Osteocyte (in vitro differentiated cells): ENCODE results near the gene FAM13A. TPM values are rescaled to one million over a fixed set of nuclear protein-coding genes. Genes with fewer than 3 reads are reported as not detected.

Experiments
- DNase-seq: peaks from one replicate; pipeline ENCODE4 v3.0.0; 2021; ENCODE audit warnings: mixed read lengths; ENCODE audit not compliant: unreplicated experiment; ENCODE audit errors: extremely low spot score
- H3K27ac Mint-ChIP-seq: one replicate; pipeline ENCODE4 v1.8.0; 2021; ENCODE audit warnings: mild to moderate bottlenecking, mixed read lengths; ENCODE audit not compliant: unreplicated experiment
- H3K27me3 Mint-ChIP-seq: one replicate; pipeline ENCODE4 v1.8.0; 2021; ENCODE audit warnings: mixed read lengths; ENCODE audit not compliant: unreplicated experiment
- H3K36me3 Mint-ChIP-seq: one replicate; pipeline ENCODE4 v1.8.0; 2021; ENCODE audit warnings: mixed read lengths; ENCODE audit not compliant: unreplicated experiment
- H3K4me1 Mint-ChIP-seq: one replicate; pipeline ENCODE4 v1.8.0; 2021; ENCODE audit warnings: mixed read lengths; ENCODE audit not compliant: unreplicated experiment
- H3K4me3 Mint-ChIP-seq: one replicate; pipeline ENCODE4 v1.8.0; 2021; ENCODE audit warnings: mild to moderate bottlenecking, moderate library complexity, mixed read lengths; ENCODE audit not compliant: unreplicated experiment
- H3K9me3 Mint-ChIP-seq: one replicate; pipeline ENCODE4 v1.8.0; 2021; ENCODE audit warnings: mixed read lengths; ENCODE audit not compliant: unreplicated experiment
- CTCF ChIP-seq: fragments of 200-600 bp; sonication (generic); IDR thresholded peaks from 2 replicates; pipeline ENCODE4 v1.5.0; 2021; ENCODE audit warnings: antibody characterized with exemption, mild to moderate bottlenecking, moderate library complexity
- total RNA-seq: library from RNA; stranded (reverse); gene quantifications from 2 replicates; pipeline ENCODE4 v1.2.1, GENCODE V29; 2021

FAM13A gene
- total RNA-seq, 1 donor from 2014 or later = 18.5 TPM

GRCh38 chr4:88967883-88968331 is 89.1 kb downstream of the FAM13A start:
- no peak for TF ChIP-seq CTCF
- H3K9me3 Mint-ChIP-seq = peaks cover 1% of the 10 kb centered on the region

GRCh38 chr4:88965053-88965452 is 91.9 kb downstream of the FAM13A start:
- Mint-ChIP-seq H3K27me3 (no peaks in the 10 kb centered on the region), H3K9me3 (no peaks in the 10 kb centered on the region), H3K4me3 (no peak overlapping the region), H3K36me3 (peaks cover 3% of the 10 kb centered on the region), H3K4me1 (peaks cover 3% of the 10 kb centered on the region), H3K27ac (no peak overlapping the region)
- no peak for TF ChIP-seq CTCF
- no peak for DNase-seq

More at GRCh38 chr4:88967883-88968331, 89.1 kb downstream of the FAM13A start:
- no peak overlapping the region for H3K4me3 Mint-ChIP-seq
- H3K4me1 Mint-ChIP-seq = peaks cover 3% of the 10 kb centered on the region
- H3K36me3 Mint-ChIP-seq = peaks cover 3% of the 10 kb centered on the region
- no peak overlapping the region for H3K27ac Mint-ChIP-seq
- no peaks in the 10 kb centered on the region for H3K27me3 Mint-ChIP-seq
- no peak for DNase-seq

- no peak for DNase-seq
- Mint-ChIP-seq H3K9me3 (no peaks in the 10 kb centered on the region), H3K4me3 (no peak overlapping the region), H3K27ac (no peak overlapping the region), H3K27me3 (no peaks in the 10 kb centered on the region), H3K4me1 (peaks cover 3% of the 10 kb centered on the region), H3K36me3 (peaks cover 4% of the 10 kb centered on the region)
- no peak for TF ChIP-seq CTCF
Measured at GRCh38 chr4:88964450-88964849, 92.5 kb downstream of the FAM13A start.

GRCh38 chr4:88963817-88964216 is 93.2 kb downstream of the FAM13A start:
- H3K4me1 Mint-ChIP-seq = peaks cover 3% of the 10 kb centered on the region
- H3K9me3 Mint-ChIP-seq = no peaks in the 10 kb centered on the region
- peaks cover 3% of the 10 kb centered on the region for H3K36me3 Mint-ChIP-seq
- DNase-seq = no peak
- H3K4me3 Mint-ChIP-seq = no peak overlapping the region
- H3K27ac Mint-ChIP-seq = no peak overlapping the region
- no peak for TF ChIP-seq CTCF
- H3K27me3 Mint-ChIP-seq = no peaks in the 10 kb centered on the region

- H3K4me3 Mint-ChIP-seq = no peak overlapping the region
- TF ChIP-seq CTCF = no peak
- no peak overlapping the region for H3K27ac Mint-ChIP-seq
- no peak for DNase-seq
- H3K9me3 Mint-ChIP-seq = peaks cover 2% of the 10 kb centered on the region
- H3K36me3 Mint-ChIP-seq = peaks cover 6% of the 10 kb centered on the region
- peaks cover 3% of the 10 kb centered on the region for H3K4me1 Mint-ChIP-seq
- no peaks in the 10 kb centered on the region for H3K27me3 Mint-ChIP-seq
Measured at GRCh38 chr4:88962396-88962795, 94.6 kb downstream of the FAM13A start.
